H1 (cell line): ENCODE data around the gene TMOD4.

Experiments used
- CTCF ChIP-seq, 3 experiments: IDR thresholded peaks; 1 replicate in 2 of 3; 2 replicates in 1 of 3; pipeline versions ENCODE4 v1.5.1 to v1.6.1; 2011; ENCODE audit warnings: low read length in 3 of 3, mild to moderate bottlenecking in 3 of 3, inconsistent platforms in 2 of 3, low read depth in 1 of 3, moderate library complexity in 1 of 3; ENCODE audit not compliant: insufficient read depth in 1 of 3; ENCODE audit errors: control extremely low read depth in 1 of 3
- YY1 ChIP-seq: IDR thresholded peaks from 2 replicates; pipeline ENCODE4 v1.6.1; 2011; ENCODE audit warnings: low read depth, mild to moderate bottlenecking, low read length

- TF ChIP-seq YY1 (no peak), CTCF (IDR thresholded peaks at IDR 0.05; ENCODE audit: control extremely low read depth in 1 of 3, insufficient read depth in 1 of 3, low read depth in 1 of 3, low read length in 3 of 3) (no peak)
Observed at GRCh38 chr1:151164732-151165280, 11.0 kb downstream of the TMOD4 start.
